NCI-H146 treated with DMSO at 0.1 percent for 48 hours (cell line): ENCODE measurements around the gene PLXDC2.
A peak's percentile ranks its signal among the peaks of the same experiment; 100 is the strongest.
"Not testable (repeated sequence)": the region's sequence is repeated elsewhere in the genome, so short reads cannot be mapped to it uniquely, and the experiment has no call there.

Experiments
- DNase-seq: peaks from one replicate; lab custom pipeline; 2025; ENCODE audit not compliant: unreplicated experiment; lab: John Stamatoyannopoulos, UW

PLXDC2 gene

GRCh38 chr10:20173046-20173445 lies 356.8 kb downstream of the PLXDC2 start:
- no peak for DNase-seq

- DNase-seq: no peak
Measured at GRCh38 chr10:20175719-20176118, 359.5 kb downstream of the PLXDC2 start.

GRCh38 chr10:20180766-20181165 lies 364.5 kb downstream of the PLXDC2 start:
- no peak for DNase-seq

- DNase-seq: no peak
Measured at GRCh38 chr10:20181434-20181833, 365.2 kb downstream of the PLXDC2 start.

- no peak for DNase-seq
Measured at GRCh38 chr10:20185116-20185515, 368.9 kb downstream of the PLXDC2 start.

- DNase-seq: peak; percentile 77
Measured at GRCh38 chr10:20191392-20191791, 375.2 kb downstream of the PLXDC2 start.

GRCh38 chr10:20195076-20195475 lies 378.8 kb downstream of the PLXDC2 start:
- DNase-seq: no peak

GRCh38 chr10:20200758-20201157 lies 384.5 kb downstream of the PLXDC2 start:
- DNase-seq: no peak

GRCh38 chr10:20202337-20202736 lies 386.1 kb downstream of the PLXDC2 start:
- DNase-seq: no peak

- DNase-seq: no peak
Measured at GRCh38 chr10:20207653-20208052, 391.4 kb downstream of the PLXDC2 start.

GRCh38 chr10:20209098-20209497 lies 392.9 kb downstream of the PLXDC2 start:
- DNase-seq: not testable (repeated sequence)

GRCh38 chr10:20215547-20216152 lies 399.4 kb downstream of the PLXDC2 start:
- DNase-seq: no peak

GRCh38 chr10:20221356-20221755 lies 405.1 kb downstream of the PLXDC2 start:
- DNase-seq: no peak

GRCh38 chr10:20228729-20229128 lies 412.5 kb downstream of the PLXDC2 start:
- no peak for DNase-seq

GRCh38 chr10:20232079-20232705 lies 416.0 kb downstream of the PLXDC2 start:
- no peak for DNase-seq

- DNase-seq: no peak
Measured at GRCh38 chr10:20233423-20233822, 417.2 kb downstream of the PLXDC2 start.

- no peak for DNase-seq
Measured at GRCh38 chr10:20234579-20234978, 418.3 kb downstream of the PLXDC2 start.

GRCh38 chr10:20237091-20237570 lies 420.9 kb downstream of the PLXDC2 start:
- no peak for DNase-seq

- DNase-seq: no peak
Measured at GRCh38 chr10:20237586-20237985, 421.4 kb downstream of the PLXDC2 start.

- DNase-seq: no peak
Measured at GRCh38 chr10:20240643-20241042, 424.4 kb downstream of the PLXDC2 start.

GRCh38 chr10:20247454-20247853 lies 431.2 kb downstream of the PLXDC2 start:
- DNase-seq: no peak

GRCh38 chr10:20247891-20248708 lies 431.9 kb downstream of the PLXDC2 start:
- no peak for DNase-seq
